SK-N-SH treated with all-trans-retinoic acid at 6 μM for 48 hours (cell line): ENCODE data around the gene CPNE4.

ENCODE experiments used
- ATAC-seq: fragments of 200-7000 bp; cut with Tn5 transposase; 3 replicates; pipeline ENCODE4 v1.9.1; 2020; ENCODE audit warnings: mild to moderate bottlenecking, moderate library complexity
- ARNTL ChIP-seq: fragments of 450-650 bp; formaldehyde crosslinking; IDR thresholded peaks from 2 replicates; pipeline ENCODE4 v1.5.0; 2020; ENCODE audit warnings: low read depth, mild to moderate bottlenecking, moderate library complexity, borderline replicate concordance
- BACH2 ChIP-seq: fragments of 250-450 bp; sonication (Bioruptor Pico); IDR thresholded peaks from 2 replicates; pipeline ENCODE4 v1.9.0; 2021; ENCODE audit warnings: mild to moderate bottlenecking, borderline replicate concordance
- CREB5 ChIP-seq: fragments of 250-450 bp; sonication (Bioruptor Pico); IDR thresholded peaks from 2 replicates; pipeline ENCODE4 v1.5.1; 2020; ENCODE audit warnings: low read depth, mild to moderate bottlenecking, moderate library complexity
- CSDC2 ChIP-seq: fragments of 250-450 bp; sonication (Bioruptor Pico); IDR thresholded peaks from 2 replicates; pipeline ENCODE4 v1.5.0; 2020; ENCODE audit warnings: mild to moderate bottlenecking, moderate library complexity
- CSRNP3 ChIP-seq: fragments of 250-450 bp; sonication (Bioruptor Pico); IDR thresholded peaks from 2 replicates; pipeline ENCODE4 v1.5.1; 2021; ENCODE audit warnings: mild to moderate bottlenecking, moderate library complexity
- ESRRG ChIP-seq: fragments of 250-450 bp; sonication (Bioruptor Pico); IDR thresholded peaks from 2 replicates; pipeline ENCODE4 v1.6.1; 2021; ENCODE audit warnings: mild to moderate bottlenecking
- GLIS3 ChIP-seq: fragments of 250-450 bp; sonication (Bioruptor Pico); IDR thresholded peaks from 2 replicates; pipeline ENCODE4 v1.5.0; 2020; ENCODE audit warnings: mild to moderate bottlenecking, moderate library complexity
- ISL1 ChIP-seq: fragments of 250-450 bp; sonication (Bioruptor Pico); IDR thresholded peaks from 2 replicates; pipeline ENCODE4 v2.1.2; 2022; ENCODE audit warnings: mild to moderate bottlenecking, moderate library complexity
- OSR1 ChIP-seq: fragments of 250-450 bp; sonication (Bioruptor Pico); IDR thresholded peaks from 2 replicates; pipeline ENCODE4 v1.8.0; 2022; ENCODE audit warnings: moderate library complexity, mild to moderate bottlenecking, inconsistent platforms
- PATZ1 ChIP-seq: fragments of 250-450 bp; sonication (Bioruptor Pico); IDR thresholded peaks from 2 replicates; pipeline ENCODE4 v1.8.0; 2020; ENCODE audit warnings: mild to moderate bottlenecking, moderate library complexity, borderline replicate concordance
- POU6F1 ChIP-seq: fragments of 250-450 bp; sonication (Bioruptor Pico); IDR thresholded peaks from 2 replicates; pipeline ENCODE4 v1.8.0; 2021; ENCODE audit warnings: low read depth, mild to moderate bottlenecking, moderate library complexity, borderline replicate concordance
- PPARA ChIP-seq: fragments of 250-450 bp; sonication (Bioruptor Pico); IDR thresholded peaks from 2 replicates; pipeline ENCODE4 v1.5.0; 2020; ENCODE audit warnings: mild to moderate bottlenecking, borderline replicate concordance
- RARB ChIP-seq: fragments of 250-450 bp; sonication (Bioruptor Pico); IDR thresholded peaks from 2 replicates; pipeline ENCODE4 v1.8.0; 2021; ENCODE audit warnings: mild to moderate bottlenecking, moderate library complexity
- SNAI2 ChIP-seq: fragments of 250-450 bp; sonication (Bioruptor Pico); IDR thresholded peaks from 2 replicates; pipeline ENCODE4 v1.5.0; 2020; ENCODE audit warnings: mild to moderate bottlenecking, moderate library complexity
- TCF4 ChIP-seq: fragments of 250-450 bp; sonication (Bioruptor Pico); IDR thresholded peaks from 2 replicates; pipeline ENCODE4 v1.8.0; 2021; ENCODE audit warnings: mild to moderate bottlenecking, moderate library complexity, borderline replicate concordance
- TOX ChIP-seq: fragments of 250-450 bp; sonication (Bioruptor Pico); IDR thresholded peaks from 2 replicates; pipeline ENCODE4 v1.8.0; 2021; ENCODE audit warnings: mild to moderate bottlenecking, moderate library complexity, borderline replicate concordance
- TSHZ2 ChIP-seq: fragments of 250-450 bp; sonication (Bioruptor Pico); IDR thresholded peaks from 2 replicates; pipeline ENCODE4 v1.5.0; 2020; ENCODE audit warnings: mild to moderate bottlenecking, moderate library complexity
- ZFP3 ChIP-seq: fragments of 250-450 bp; sonication (Bioruptor Pico); IDR thresholded peaks from 2 replicates; pipeline ENCODE4 v1.5.0; 2020; ENCODE audit warnings: mild to moderate bottlenecking, moderate library complexity
- ZNF565 ChIP-seq: fragments of 450-650 bp; formaldehyde crosslinking; conservative IDR thresholded peaks from 2 replicates; pipeline ENCODE4 v1.5.0; 2020; ENCODE audit warnings: low read depth, mild to moderate bottlenecking, moderate library complexity
- ZNF70 ChIP-seq: fragments of 450-650 bp; formaldehyde crosslinking; IDR thresholded peaks from 2 replicates; pipeline ENCODE4 v1.5.0; 2020; ENCODE audit warnings: mild to moderate bottlenecking, moderate library complexity
- ZNF8 ChIP-seq: fragments of 450-650 bp; formaldehyde crosslinking; IDR thresholded peaks from 2 replicates; pipeline ENCODE4 v1.5.0; 2020; ENCODE audit warnings: mild to moderate bottlenecking, moderate library complexity

CPNE4 gene

GRCh38 chr3:131532645-131533044, 502.2 kb downstream of the CPNE4 start (continued):
- TF ChIP-seq ZNF70 (CRISPR knock-in tag) = no peak

GRCh38 chr3:131530843-131531242, 504.0 kb downstream of the CPNE4 start:
- no peak for ATAC-seq
- no peak for TF ChIP-seq OSR1 (CRISPR knock-in tag)
- no peak for TF ChIP-seq SNAI2 (CRISPR knock-in tag)
- TF ChIP-seq CSDC2 (CRISPR knock-in tag) = no peak
- TF ChIP-seq PPARA (CRISPR knock-in tag) = no peak
- TF ChIP-seq TOX (CRISPR knock-in tag) = no peak
- TF ChIP-seq TCF4 (CRISPR knock-in tag) = no peak
- TF ChIP-seq POU6F1 (CRISPR knock-in tag) = no peak
- TF ChIP-seq ISL1 (CRISPR knock-in tag) = no peak
- no peak for TF ChIP-seq ZNF70 (CRISPR knock-in tag)
- no peak for TF ChIP-seq CSRNP3 (CRISPR knock-in tag)
- no peak for TF ChIP-seq PATZ1
- no peak for TF ChIP-seq TSHZ2 (CRISPR knock-in tag)
- TF ChIP-seq CREB5 (CRISPR knock-in tag) = no peak
- TF ChIP-seq GLIS3 (CRISPR knock-in tag) = no peak
- TF ChIP-seq ZNF8 (CRISPR knock-in tag) = no peak
- TF ChIP-seq ZFP3 (CRISPR knock-in tag) = no peak
- TF ChIP-seq ZNF565 = no peak
- no peak for TF ChIP-seq ARNTL

GRCh38 chr3:131530388-131530787, 504.4 kb downstream of the CPNE4 start:
- ATAC-seq = no peak
- no peak for TF ChIP-seq CREB5 (CRISPR knock-in tag)
- TF ChIP-seq POU6F1 (CRISPR knock-in tag) = no peak
- no peak for TF ChIP-seq ARNTL
- TF ChIP-seq PPARA (CRISPR knock-in tag) = no peak
- TF ChIP-seq BACH2 (CRISPR knock-in tag) = no peak
- no peak for TF ChIP-seq RARB (CRISPR knock-in tag)
- TF ChIP-seq ESRRG (CRISPR knock-in tag) = no peak
- TF ChIP-seq TCF4 (CRISPR knock-in tag) = no peak
- TF ChIP-seq ZNF70 (CRISPR knock-in tag) = no peak
- TF ChIP-seq PATZ1 = no peak
- no peak for TF ChIP-seq ZNF8 (CRISPR knock-in tag)
